ENCODE results near the gene TMEM8B.
A peak's percentile ranks its signal among the peaks of the same experiment; 100 is the strongest.

Gene TMEM8B

GRCh38 chr9:35834260-35835215 lies 5.5 kb downstream of the TMEM8B start:
- no peaks in the 10 kb centered on the region for H3K36me3 ChIP-seq (ENCODE audit: control insufficient read depth, insufficient read depth, low read length)
- H3K9ac ChIP-seq, result no peak overlapping the region
- TF ChIP-seq CTCF (IDR thresholded peaks at IDR 0.05), result no peak
- no peaks in the 10 kb centered on the region for H3K27me3 ChIP-seq (ENCODE audit: control insufficient read depth, insufficient read depth, low read length)
- H3K79me2 ChIP-seq, result peaks cover 3% of the 10 kb centered on the region
- H3K4me3 ChIP-seq (ENCODE audit: low read depth, low read length), result no peak overlapping the region
- peaks cover 8% of the 10 kb centered on the region for H3K4me1 ChIP-seq
- no peak overlapping the region for H2AFZ ChIP-seq
- no peaks in the 10 kb centered on the region for H3K9me3 ChIP-seq (ENCODE audit: control insufficient read depth, low read length)
- H3K4me2 ChIP-seq (ENCODE audit: low read length), result no peak overlapping the region
- no peak overlapping the region for H3K27ac ChIP-seq

GRCh38 chr9:35835216-35835632 lies 6.2 kb downstream of the TMEM8B start:
- Histone ChIP-seq H3K27ac (no peak overlapping the region), H3K79me2 (no peaks in the 10 kb centered on the region), H2AFZ (no peak overlapping the region), H3K4me2 (ENCODE audit: low read length) (no peak overlapping the region), H3K9me3 (ENCODE audit: control insufficient read depth, low read length) (no peaks in the 10 kb centered on the region), H3K36me3 (ENCODE audit: control insufficient read depth, insufficient read depth, low read length) (no peaks in the 10 kb centered on the region), H3K4me1 (peaks cover 6% of the 10 kb centered on the region), H3K27me3 (ENCODE audit: control insufficient read depth, insufficient read depth, low read length) (no peaks in the 10 kb centered on the region), H3K4me3 (ENCODE audit: low read depth, low read length) (no peak overlapping the region), H3K9ac (no peak overlapping the region)
- TF ChIP-seq CTCF (IDR thresholded peaks at IDR 0.05), result peak; percentile 25

GRCh38 chr9:35835766-35836165 lies 6.7 kb downstream of the TMEM8B start:
- Histone ChIP-seq H3K4me2 (ENCODE audit: low read length) (no peak overlapping the region), H3K4me3 (ENCODE audit: low read depth, low read length) (no peak overlapping the region), H2AFZ (no peak overlapping the region), H3K4me1 (peaks cover 6% of the 10 kb centered on the region), H3K9ac (no peak overlapping the region), H3K27me3 (ENCODE audit: control insufficient read depth, insufficient read depth, low read length) (no peaks in the 10 kb centered on the region), H3K36me3 (ENCODE audit: control insufficient read depth, insufficient read depth, low read length) (no peaks in the 10 kb centered on the region), H3K9me3 (ENCODE audit: control insufficient read depth, low read length) (no peaks in the 10 kb centered on the region), H3K79me2 (no peaks in the 10 kb centered on the region), H3K27ac (no peak overlapping the region)
- no peak for TF ChIP-seq CTCF (IDR thresholded peaks at IDR 0.05)

- TF ChIP-seq CTCF (IDR thresholded peaks at IDR 0.05), result no peak
- Histone ChIP-seq H3K4me2 (ENCODE audit: low read length) (no peak overlapping the region), H3K4me3 (ENCODE audit: low read depth, low read length) (no peak overlapping the region), H3K79me2 (no peaks in the 10 kb centered on the region), H3K27ac (no peak overlapping the region), H3K4me1 (peaks cover 6% of the 10 kb centered on the region), H3K27me3 (ENCODE audit: control insufficient read depth, insufficient read depth, low read length) (no peaks in the 10 kb centered on the region), H3K9ac (no peak overlapping the region), H3K9me3 (ENCODE audit: control insufficient read depth, low read length) (no peaks in the 10 kb centered on the region), H2AFZ (no peak overlapping the region), H3K36me3 (ENCODE audit: control insufficient read depth, insufficient read depth, low read length) (no peaks in the 10 kb centered on the region)
These were observed 7.6 kb downstream of the TMEM8B start for GRCh38 chr9:35836595-35836994.

Measured in parathyroid adenoma (tissue), 2 donors.